Neuron (in vitro differentiated cells): ENCODE data around the gene PSMB7.

Source experiments
- H2AFZ ChIP-seq: one replicate; pipeline ENCODE4 v1.6.1; 2013; ENCODE audit warnings: low read depth, mild to moderate bottlenecking, inconsistent platforms, low read length, moderate library complexity
- H3K27me3 ChIP-seq: one replicate; pipeline ENCODE4 v1.6.1; 2013; ENCODE audit warnings: low read length; ENCODE audit not compliant: insufficient read depth
- H3K36me3 ChIP-seq: one replicate; pipeline ENCODE4 v1.6.1; 2013; ENCODE audit warnings: low read length; ENCODE audit not compliant: insufficient read depth
- H3K4me1 ChIP-seq: one replicate; pipeline ENCODE4 v1.6.1; 2013; ENCODE audit warnings: low read length; ENCODE audit not compliant: insufficient read depth
- H3K4me3 ChIP-seq: 2 replicates; pipeline ENCODE4 v1.5.1; 2013; ENCODE audit warnings: mild to moderate bottlenecking, low read length, moderate library complexity
- H3K9me3 ChIP-seq: one replicate; pipeline ENCODE4 v1.6.1; 2013; ENCODE audit warnings: low read length

PSMB7 gene

GRCh38 chr9:124321935-124322334 lies 93.3 kb downstream of the PSMB7 start:
- H2AFZ ChIP-seq, result no peak overlapping the region
- no peak overlapping the region for H3K4me3 ChIP-seq
- no peaks in the 10 kb centered on the region for H3K9me3 ChIP-seq
- H3K27me3 ChIP-seq, result no peaks in the 10 kb centered on the region
- H3K36me3 ChIP-seq, result peaks cover 36% of the 10 kb centered on the region
- H3K4me1 ChIP-seq, result no peaks in the 10 kb centered on the region

GRCh38 chr9:124321416-124321815 lies 93.8 kb downstream of the PSMB7 start:
- no peak overlapping the region for H3K4me3 ChIP-seq
- no peaks in the 10 kb centered on the region for H3K27me3 ChIP-seq
- peaks cover 36% of the 10 kb centered on the region for H3K36me3 ChIP-seq
- H2AFZ ChIP-seq, result no peak overlapping the region
- no peaks in the 10 kb centered on the region for H3K4me1 ChIP-seq
- H3K9me3 ChIP-seq, result no peaks in the 10 kb centered on the region

GRCh38 chr9:124320062-124320973 lies 94.9 kb downstream of the PSMB7 start:
- Histone ChIP-seq H3K4me3 (no peak overlapping the region), H3K36me3 (peaks cover 41% of the 10 kb centered on the region), H3K27me3 (no peaks in the 10 kb centered on the region), H2AFZ (no peak overlapping the region), H3K9me3 (no peaks in the 10 kb centered on the region), H3K4me1 (no peaks in the 10 kb centered on the region)

GRCh38 chr9:124315882-124316281 lies 99.4 kb downstream of the PSMB7 start:
- H3K27me3 ChIP-seq, result no peaks in the 10 kb centered on the region
- H3K36me3 ChIP-seq, result peaks cover 32% of the 10 kb centered on the region
- H3K9me3 ChIP-seq, result no peaks in the 10 kb centered on the region
- H3K4me3 ChIP-seq, result no peak overlapping the region
- H2AFZ ChIP-seq, result no peak overlapping the region
- no peaks in the 10 kb centered on the region for H3K4me1 ChIP-seq

- Histone ChIP-seq H3K27me3 (no peaks in the 10 kb centered on the region), H3K4me1 (no peaks in the 10 kb centered on the region), H2AFZ (no peak overlapping the region), H3K9me3 (no peaks in the 10 kb centered on the region), H3K36me3 (peaks cover 35% of the 10 kb centered on the region), H3K4me3 (no peak overlapping the region)
These were observed 101.3 kb downstream of the PSMB7 start for GRCh38 chr9:124313940-124314339.

GRCh38 chr9:124312290-124313265 lies 102.7 kb downstream of the PSMB7 start:
- Histone ChIP-seq H3K4me3 (no peak overlapping the region), H2AFZ (no peak overlapping the region), H3K27me3 (no peaks in the 10 kb centered on the region), H3K36me3 (peaks cover 35% of the 10 kb centered on the region), H3K9me3 (no peaks in the 10 kb centered on the region), H3K4me1 (no peaks in the 10 kb centered on the region)

GRCh38 chr9:124311283-124311682 lies 104.0 kb downstream of the PSMB7 start:
- Histone ChIP-seq H2AFZ (no peak overlapping the region), H3K9me3 (no peaks in the 10 kb centered on the region), H3K4me3 (no peak overlapping the region), H3K27me3 (no peaks in the 10 kb centered on the region), H3K36me3 (peaks cover 25% of the 10 kb centered on the region), H3K4me1 (no peaks in the 10 kb centered on the region)

GRCh38 chr9:124309667-124310084 lies 105.6 kb downstream of the PSMB7 start:
- no peaks in the 10 kb centered on the region for H3K27me3 ChIP-seq
- H2AFZ ChIP-seq, result no peak overlapping the region
- no peaks in the 10 kb centered on the region for H3K4me1 ChIP-seq
- H3K9me3 ChIP-seq, result no peaks in the 10 kb centered on the region
- H3K36me3 ChIP-seq, result peaks cover 10% of the 10 kb centered on the region
- no peak overlapping the region for H3K4me3 ChIP-seq

GRCh38 chr9:124308606-124309491 lies 106.4 kb downstream of the PSMB7 start:
- Histone ChIP-seq H3K27me3 (no peaks in the 10 kb centered on the region), H3K4me1 (no peaks in the 10 kb centered on the region), H3K4me3 (no peak overlapping the region), H3K36me3 (peaks cover 13% of the 10 kb centered on the region), H2AFZ (no peak overlapping the region), H3K9me3 (no peaks in the 10 kb centered on the region)

- Histone ChIP-seq H3K27me3 (no peaks in the 10 kb centered on the region), H3K36me3 (peaks cover 22% of the 10 kb centered on the region), H3K4me3 (no peak overlapping the region), H2AFZ (no peak overlapping the region), H3K4me1 (no peaks in the 10 kb centered on the region), H3K9me3 (no peaks in the 10 kb centered on the region)
These were observed 107.7 kb downstream of the PSMB7 start for GRCh38 chr9:124307379-124308030.

GRCh38 chr9:124306098-124306735 lies 109.0 kb downstream of the PSMB7 start:
- Histone ChIP-seq H3K4me1 (no peaks in the 10 kb centered on the region), H3K9me3 (no peaks in the 10 kb centered on the region), H3K36me3 (peaks cover 28% of the 10 kb centered on the region), H2AFZ (no peak overlapping the region), H3K4me3 (no peak overlapping the region), H3K27me3 (no peaks in the 10 kb centered on the region)

GRCh38 chr9:124304285-124304684 lies 111.0 kb downstream of the PSMB7 start:
- no peak overlapping the region for H2AFZ ChIP-seq
- no peak overlapping the region for H3K4me3 ChIP-seq
- H3K27me3 ChIP-seq, result no peaks in the 10 kb centered on the region
- H3K36me3 ChIP-seq, result peaks cover 26% of the 10 kb centered on the region
- no peaks in the 10 kb centered on the region for H3K4me1 ChIP-seq
- no peaks in the 10 kb centered on the region for H3K9me3 ChIP-seq
